Mesothelial cell of epicardium (in vitro differentiated cells): ENCODE data around the gene SLC35D2. TPM values are rescaled to one million over a fixed set of nuclear protein-coding genes. Genes with fewer than 3 reads are reported as not detected.

Source experiments
- DNase-seq, 2 experiments: peaks; one replicate each; pipeline ENCODE4 v3.0.0; 2021; ENCODE audit warnings: low spot score in 2 of 2; ENCODE audit not compliant: unreplicated experiment in 2 of 2
- H3K27ac Mint-ChIP-seq: 2 replicates; pipeline ENCODE4 v1.8.0; 2021; ENCODE audit warnings: mixed read lengths
- H3K27me3 Mint-ChIP-seq: 2 replicates; pipeline ENCODE4 v1.8.0; 2021; ENCODE audit warnings: low read depth, mixed read lengths
- H3K36me3 Mint-ChIP-seq: 2 replicates; pipeline ENCODE4 v1.8.0; 2021; ENCODE audit warnings: mixed read lengths
- H3K4me1 Mint-ChIP-seq: 2 replicates; pipeline ENCODE4 v1.8.0; 2021; ENCODE audit warnings: mixed read lengths
- H3K4me3 Mint-ChIP-seq: 2 replicates; pipeline ENCODE4 v1.8.0; 2021; ENCODE audit warnings: mild to moderate bottlenecking, moderate library complexity, mixed read lengths
- H3K9me3 Mint-ChIP-seq: 2 replicates; pipeline ENCODE4 v1.8.0; 2021; ENCODE audit warnings: mixed read lengths
- total RNA-seq: library from RNA; stranded (reverse); gene quantifications from 3 replicates; pipeline ENCODE4 v1.2.1, GENCODE V29; 2021
- TF ChIP-seq, protein P1 (sequence below): fragments of 200-600 bp; sonication (generic); IDR thresholded peaks from one replicate; pipeline ENCODE4 v1.5.0; 2021; ENCODE audit warnings: antibody characterized with exemption; ENCODE audit not compliant: unreplicated experiment

Gene SLC35D2
- total RNA-seq, 1 donor from 2014 or later = 22.2 TPM

- H3K27ac Mint-ChIP-seq = no peak overlapping the region
- H3K9me3 Mint-ChIP-seq = peaks cover 10% of the 10 kb centered on the region
- H3K4me1 Mint-ChIP-seq = peaks cover 2% of the 10 kb centered on the region
- DNase-seq = no peak
- H3K36me3 Mint-ChIP-seq = peaks cover 10% of the 10 kb centered on the region
- TF ChIP-seq, protein P1, sequence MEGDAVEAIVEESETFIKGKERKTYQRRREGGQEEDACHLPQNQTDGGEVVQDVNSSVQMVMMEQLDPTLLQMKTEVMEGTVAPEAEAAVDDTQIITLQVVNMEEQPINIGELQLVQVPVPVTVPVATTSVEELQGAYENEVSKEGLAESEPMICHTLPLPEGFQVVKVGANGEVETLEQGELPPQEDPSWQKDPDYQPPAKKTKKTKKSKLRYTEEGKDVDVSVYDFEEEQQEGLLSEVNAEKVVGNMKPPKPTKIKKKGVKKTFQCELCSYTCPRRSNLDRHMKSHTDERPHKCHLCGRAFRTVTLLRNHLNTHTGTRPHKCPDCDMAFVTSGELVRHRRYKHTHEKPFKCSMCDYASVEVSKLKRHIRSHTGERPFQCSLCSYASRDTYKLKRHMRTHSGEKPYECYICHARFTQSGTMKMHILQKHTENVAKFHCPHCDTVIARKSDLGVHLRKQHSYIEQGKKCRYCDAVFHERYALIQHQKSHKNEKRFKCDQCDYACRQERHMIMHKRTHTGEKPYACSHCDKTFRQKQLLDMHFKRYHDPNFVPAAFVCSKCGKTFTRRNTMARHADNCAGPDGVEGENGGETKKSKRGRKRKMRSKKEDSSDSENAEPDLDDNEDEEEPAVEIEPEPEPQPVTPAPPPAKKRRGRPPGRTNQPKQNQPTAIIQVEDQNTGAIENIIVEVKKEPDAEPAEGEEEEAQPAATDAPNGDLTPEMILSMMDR = no peak
- H3K4me3 Mint-ChIP-seq = no peak overlapping the region
- no peaks in the 10 kb centered on the region for H3K27me3 Mint-ChIP-seq
These were observed 12.5 kb upstream of the SLC35D2 start for GRCh38 chr9:96395964-96396363.

DNA sequence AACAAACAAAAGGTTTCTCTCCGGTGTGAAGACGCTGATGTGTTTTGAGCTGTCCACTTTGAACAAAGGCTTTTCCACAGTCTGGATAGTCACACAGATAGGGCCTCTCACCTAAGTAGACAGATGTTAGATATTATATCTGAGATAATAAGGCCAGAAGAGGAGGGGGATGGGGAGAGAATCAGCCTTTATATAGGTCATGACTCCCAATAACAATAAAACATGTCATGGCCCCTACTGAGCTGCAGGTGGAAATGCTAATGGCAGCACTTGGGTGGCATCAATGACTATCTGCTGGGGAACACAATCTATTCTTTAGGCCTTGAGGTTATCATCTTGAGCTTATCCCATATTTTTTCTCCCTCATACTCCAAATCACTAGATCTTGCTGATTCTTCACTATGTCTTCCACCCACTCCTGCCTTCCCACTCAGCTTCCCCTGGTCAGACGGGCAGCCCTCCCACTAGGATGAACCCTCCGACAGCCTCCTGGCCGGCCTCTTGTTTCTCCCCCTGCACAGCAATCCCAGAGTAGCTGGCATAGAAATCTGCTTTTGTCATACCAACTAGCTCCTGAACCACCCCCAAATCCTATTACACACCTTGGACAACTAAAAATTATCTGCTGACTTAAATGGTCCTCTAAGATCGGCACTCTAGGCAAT lies 11.5 kb upstream of the SLC35D2 start:
- H3K9me3 Mint-ChIP-seq = peaks cover 3% of the 10 kb centered on the region
- peak overlapping the region; percentile 7 for H3K27ac Mint-ChIP-seq
- no peak for DNase-seq
- H3K36me3 Mint-ChIP-seq = peaks cover 4% of the 10 kb centered on the region
- H3K4me1 Mint-ChIP-seq = peaks cover 2% of the 10 kb centered on the region
- no peak overlapping the region for H3K4me3 Mint-ChIP-seq
- TF ChIP-seq, protein P1 = no peak
- H3K27me3 Mint-ChIP-seq = no peaks in the 10 kb centered on the region

- no peak for DNase-seq
- TF ChIP-seq, protein P1 = no peak
- H3K27me3 Mint-ChIP-seq = no peaks in the 10 kb centered on the region
- no peaks in the 10 kb centered on the region for H3K9me3 Mint-ChIP-seq
- no peaks in the 10 kb centered on the region for H3K36me3 Mint-ChIP-seq
- peaks cover 2% of the 10 kb centered on the region for H3K4me1 Mint-ChIP-seq
- no peak overlapping the region for H3K4me3 Mint-ChIP-seq
- H3K27ac Mint-ChIP-seq = no peak overlapping the region
These were observed 8.8 kb upstream of the SLC35D2 start for GRCh38 chr9:96392263-96392662.

DNA sequence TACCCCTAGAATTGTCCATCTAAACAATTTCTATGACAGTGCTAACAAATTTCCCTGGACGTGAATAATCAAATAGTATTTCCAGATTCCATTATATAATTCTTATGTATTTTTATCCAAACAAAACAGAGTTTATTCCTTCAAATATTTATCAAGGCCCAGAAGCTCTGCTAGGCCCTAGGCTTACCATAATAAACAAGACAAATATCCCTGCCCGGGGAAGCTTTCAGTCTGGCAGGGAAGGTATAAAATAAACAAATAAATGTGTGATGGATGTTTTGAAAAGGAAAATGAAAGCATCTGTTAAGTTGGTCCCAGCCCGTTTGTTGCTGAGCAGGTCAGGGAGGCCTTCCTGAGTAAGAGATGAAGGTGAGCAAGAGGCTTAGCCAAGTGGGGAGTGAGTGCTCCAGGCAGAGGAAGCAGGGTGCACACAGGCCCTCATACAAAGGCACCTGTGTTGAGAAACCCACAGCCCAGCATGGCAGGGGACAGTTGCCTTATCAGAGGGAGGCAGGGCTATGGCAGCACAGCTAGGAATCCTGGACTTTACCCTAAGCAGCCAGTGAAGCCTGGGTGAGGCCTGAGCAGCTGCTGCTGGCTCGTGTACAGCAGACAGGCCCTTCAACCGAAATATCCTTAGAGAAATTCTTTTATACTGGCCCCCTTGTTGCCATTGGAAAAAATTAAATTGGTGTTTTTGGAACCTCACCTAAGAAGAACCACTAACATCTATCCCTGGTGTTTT lies 7.7 kb upstream of the SLC35D2 start:
- Mint-ChIP-seq H3K4me1 (peaks cover 2% of the 10 kb centered on the region), H3K27me3 (no peaks in the 10 kb centered on the region), H3K36me3 (no peaks in the 10 kb centered on the region), H3K9me3 (no peaks in the 10 kb centered on the region), H3K27ac (peak overlapping the region; percentile 2), H3K4me3 (no peak overlapping the region)
- TF ChIP-seq, protein P1 = no peak
- DNase-seq = no peak

DNA sequence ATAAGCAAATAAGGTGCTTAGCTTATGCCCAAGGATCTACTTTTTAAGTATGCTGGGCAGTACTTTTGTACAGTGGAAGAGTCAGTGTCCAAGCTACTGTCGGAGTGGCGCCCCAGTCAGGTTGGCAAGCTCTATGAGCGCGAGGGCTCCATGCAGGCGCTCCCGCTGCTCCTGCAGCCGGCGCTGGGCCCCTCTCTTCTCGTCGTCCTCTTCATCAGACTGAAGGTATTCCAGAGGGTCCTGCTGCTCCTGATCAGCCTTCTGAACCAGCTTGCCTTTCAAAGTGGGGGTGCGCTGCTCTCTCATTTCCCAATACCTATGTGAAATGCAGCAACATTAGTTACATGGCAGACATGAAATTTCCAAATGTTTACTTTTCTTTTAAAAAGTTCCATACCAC lies 4.6 kb upstream of the SLC35D2 start:
- Mint-ChIP-seq H3K4me1 (peaks cover 6% of the 10 kb centered on the region), H3K4me3 (no peak overlapping the region), H3K9me3 (no peaks in the 10 kb centered on the region), H3K27ac (peak overlapping the region; percentile 34), H3K36me3 (no peaks in the 10 kb centered on the region), H3K27me3 (no peaks in the 10 kb centered on the region)
- no peak for DNase-seq
- TF ChIP-seq, protein P1 = no peak
